Thoracic aorta (tissue), 2 donors: Measurements from ENCODE around the gene COL16A1. TPM values are rescaled to one million over a fixed set of nuclear protein-coding genes. Genes with fewer than 3 reads are reported as not detected.

Source experiments
- ATAC-seq: fragments of 150-250 bp; one replicate; pipeline ENCODE4 v1.8.0; 2017; ENCODE audit warnings: low read depth; ENCODE audit not compliant: insufficient number of reproducible peaks, low FRiP score
- DNase-seq: peaks from one replicate; pipeline ENCODE4 v3.0.0-alpha.2; 2020; ENCODE audit warnings: low spot score
- H3K27ac ChIP-seq, 2 donors: fragments of 200-600 bp; sonication (generic); 1 replicate in 1 of 2; 2 replicates in 1 of 2; pipeline ENCODE4 v1.5.1; 2016; ENCODE audit warnings: mild to moderate bottlenecking in 2 of 2, moderate library complexity in 2 of 2
- H3K27me3 ChIP-seq: fragments of 200-600 bp; sonication (generic); replicated peaks from 2 replicates; pipeline ENCODE4 v1.6.0; 2016; ENCODE audit warnings: mild to moderate bottlenecking; ENCODE audit not compliant: insufficient read depth
- H3K36me3 ChIP-seq: fragments of 200-600 bp; sonication (generic); one replicate; pipeline ENCODE4 v1.5.1; 2016
- H3K4me1 ChIP-seq, 2 donors: fragments of 200-600 bp; sonication (generic); 1 replicate in 1 of 2; 2 replicates in 1 of 2; pipeline versions ENCODE4 v1.5.1 to v1.6.0; 2016; ENCODE audit warnings: low read depth in 2 of 2, mild to moderate bottlenecking in 1 of 2; ENCODE audit not compliant: control insufficient read depth in 1 of 2
- H3K4me3 ChIP-seq: fragments of 200-600 bp; sonication (generic); 2 replicates; pipeline ENCODE4 v1.5.1; 2016; ENCODE audit warnings: mild to moderate bottlenecking
- H3K9me3 ChIP-seq: fragments of 200-600 bp; sonication (generic); 2 replicates; pipeline ENCODE4 v1.5.1; 2016
- CTCF ChIP-seq: fragments of 200-600 bp; sonication (generic); IDR thresholded peaks from one replicate; pipeline ENCODE4 v1.5.1; 2019; ENCODE audit warnings: antibody characterized with exemption
- total RNA-seq, 2 donors: library from RNA; depleted of rRNA; stranded (reverse); fragments of >200 nt; gene quantifications; one replicate each; pipeline versions ENCODE4 v1.1.0 to v1.2.3, GENCODE V29; 2016

Gene COL16A1
- total RNA-seq, 2 donors from 2014 or later = 183 to 323 TPM

DNA sequence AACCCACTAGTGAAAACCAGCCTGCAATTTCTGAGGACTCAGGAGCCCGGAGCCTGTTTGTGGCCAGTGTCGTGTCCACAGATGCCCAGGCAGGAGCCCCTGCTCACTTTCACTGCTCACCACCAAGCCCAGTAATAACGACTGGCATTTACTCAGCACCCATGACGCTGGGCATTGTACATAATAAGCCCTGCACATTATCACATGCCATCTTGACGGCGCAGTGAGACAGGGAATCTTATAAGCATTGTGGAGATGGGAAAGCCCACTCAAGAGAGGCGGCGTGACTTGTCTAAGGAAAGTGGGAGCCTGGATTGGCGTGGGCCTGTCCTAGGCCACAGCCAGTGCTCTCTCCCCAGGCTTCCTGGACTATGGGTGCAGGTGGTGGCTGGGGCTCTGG lies 30.4 kb downstream of the COL16A1 start:
- Histone ChIP-seq H3K27me3 (no peaks in the 10 kb centered on the region), H3K9me3 (no peaks in the 10 kb centered on the region), H3K4me1 (peaks cover 13 to 55% of the 10 kb centered on the region in 2 donors), H3K4me3 (no peak overlapping the region), H3K27ac (peak overlapping the region; percentile 70 to 80), H3K36me3 (peaks cover 7% of the 10 kb centered on the region)
- no peak for TF ChIP-seq CTCF
- ATAC-seq (no peak), DNase-seq (no peak)

DNA sequence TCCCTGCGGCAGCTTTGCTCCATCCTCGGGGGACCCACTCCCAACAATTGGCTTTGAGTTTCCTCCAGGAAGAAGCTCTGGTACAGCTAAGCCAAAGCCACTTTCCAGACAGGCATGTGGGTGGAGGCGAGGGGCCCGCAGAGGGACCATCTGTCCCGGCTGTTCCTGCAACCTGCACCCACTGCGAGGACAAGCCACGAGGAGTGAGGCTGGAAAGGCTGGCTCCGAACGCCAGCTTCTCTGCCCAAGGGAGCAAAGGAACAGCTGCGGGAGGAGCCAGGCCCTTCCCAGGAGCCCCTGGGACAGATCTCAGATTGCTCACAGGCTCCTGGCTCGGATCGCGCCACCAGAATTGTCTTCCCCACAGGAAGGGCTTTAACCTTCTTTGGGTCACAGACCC lies 30.8 kb downstream of the COL16A1 start:
- H3K36me3 ChIP-seq = peaks cover 2% of the 10 kb centered on the region
- no peak for TF ChIP-seq CTCF
- H3K27me3 ChIP-seq = no peaks in the 10 kb centered on the region
- H3K9me3 ChIP-seq = no peaks in the 10 kb centered on the region
- DNase-seq (no peak), ATAC-seq (no peak)
- no peak overlapping the region for H3K4me3 ChIP-seq
- peak overlapping the region; percentile 70 to 80 for H3K27ac ChIP-seq
- peaks cover 13 to 55% of the 10 kb centered on the region in 2 donors for H3K4me1 ChIP-seq

- H3K4me1 ChIP-seq = peaks cover 13 to 56% of the 10 kb centered on the region in 2 donors
- ATAC-seq (no peak), DNase-seq (no peak)
- peak overlapping the region; percentile 70 to 80 for H3K27ac ChIP-seq
- peaks cover 8% of the 10 kb centered on the region for H3K36me3 ChIP-seq
- no peaks in the 10 kb centered on the region for H3K9me3 ChIP-seq
- H3K4me3 ChIP-seq = no peak overlapping the region
- H3K27me3 ChIP-seq = no peaks in the 10 kb centered on the region
- no peak for TF ChIP-seq CTCF
Observed at GRCh38 chr1:31671561-31672201, 32.1 kb downstream of the COL16A1 start.

DNA sequence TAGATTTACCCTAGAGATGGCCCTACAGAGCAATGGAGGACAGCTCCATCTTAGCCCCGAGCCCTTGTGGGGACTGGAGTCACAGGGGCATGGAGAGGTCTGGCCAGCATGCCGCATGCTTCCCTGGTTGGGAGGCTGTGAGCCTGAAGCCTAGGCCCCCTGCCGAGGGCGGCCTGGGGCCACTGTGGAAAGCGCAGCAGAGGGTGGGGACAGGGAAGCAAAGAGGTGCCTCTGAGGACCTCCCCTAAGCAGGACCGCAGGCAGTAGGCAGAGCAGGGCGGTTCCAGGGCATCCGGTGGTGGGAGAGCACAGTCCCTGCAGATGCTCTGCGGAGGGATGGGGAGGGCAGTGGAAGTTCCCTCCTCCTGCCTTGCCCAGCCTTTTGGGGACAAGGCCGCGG lies 32.7 kb downstream of the COL16A1 start:
- peak overlapping the region; percentile 70 to 80 for H3K27ac ChIP-seq
- H3K36me3 ChIP-seq = peaks cover 8% of the 10 kb centered on the region
- H3K9me3 ChIP-seq = no peaks in the 10 kb centered on the region
- H3K4me1 ChIP-seq = peaks cover 13 to 62% of the 10 kb centered on the region in 2 donors
- H3K27me3 ChIP-seq = no peaks in the 10 kb centered on the region
- DNase-seq (no peak), ATAC-seq (no peak)
- TF ChIP-seq CTCF = no peak
- H3K4me3 ChIP-seq = no peak overlapping the region

DNA sequence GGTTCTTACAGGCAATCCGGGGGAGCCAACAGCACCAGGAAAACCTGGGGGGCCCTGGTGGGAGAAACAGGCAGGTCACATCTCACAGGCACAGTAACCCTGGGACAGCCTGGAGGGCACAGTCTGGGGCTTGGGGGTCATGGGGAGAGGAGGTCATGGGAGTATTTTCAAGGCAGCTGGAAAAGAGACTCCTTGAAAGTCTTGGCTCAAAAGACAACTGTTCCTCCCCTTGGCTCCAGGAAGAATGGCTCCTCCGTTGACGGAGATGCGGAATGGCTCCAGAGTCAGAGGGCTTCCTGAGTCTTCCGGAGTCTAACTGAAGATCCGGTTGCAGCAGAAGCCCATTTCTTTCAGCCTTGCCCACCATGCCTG lies 33.2 kb downstream of the COL16A1 start:
- no peak for TF ChIP-seq CTCF
- Histone ChIP-seq H3K4me3 (peak overlapping the region; percentile 69), H3K36me3 (peaks cover 9% of the 10 kb centered on the region), H3K4me1 (peaks cover 13 to 64% of the 10 kb centered on the region in 2 donors), H3K9me3 (no peaks in the 10 kb centered on the region), H3K27ac (peak overlapping the region; percentile 70 to 80), H3K27me3 (no peaks in the 10 kb centered on the region)
- ATAC-seq (no peak), DNase-seq (no peak)
